GF-D8 (cell line): ENCODE measurements around the gene MED8.

Experiments
- DNase-seq: peaks from one replicate; lab custom pipeline; 2025; lab: John Stamatoyannopoulos, UW

MED8 gene

GRCh38 chr1:43389326-43390313 is at the start of gene MED8, which contains the start of gene SZT2:
TSS of gene MED8 (minus strand) at chr1:43389800. CDS start at chr1:43389764, 36 bp downstream.
TSS of gene SZT2 (plus strand) at chr1:43389899. CDS start at chr1:43389969, 70 bp downstream.
- peak; percentile 80 for DNase-seq

DNA sequence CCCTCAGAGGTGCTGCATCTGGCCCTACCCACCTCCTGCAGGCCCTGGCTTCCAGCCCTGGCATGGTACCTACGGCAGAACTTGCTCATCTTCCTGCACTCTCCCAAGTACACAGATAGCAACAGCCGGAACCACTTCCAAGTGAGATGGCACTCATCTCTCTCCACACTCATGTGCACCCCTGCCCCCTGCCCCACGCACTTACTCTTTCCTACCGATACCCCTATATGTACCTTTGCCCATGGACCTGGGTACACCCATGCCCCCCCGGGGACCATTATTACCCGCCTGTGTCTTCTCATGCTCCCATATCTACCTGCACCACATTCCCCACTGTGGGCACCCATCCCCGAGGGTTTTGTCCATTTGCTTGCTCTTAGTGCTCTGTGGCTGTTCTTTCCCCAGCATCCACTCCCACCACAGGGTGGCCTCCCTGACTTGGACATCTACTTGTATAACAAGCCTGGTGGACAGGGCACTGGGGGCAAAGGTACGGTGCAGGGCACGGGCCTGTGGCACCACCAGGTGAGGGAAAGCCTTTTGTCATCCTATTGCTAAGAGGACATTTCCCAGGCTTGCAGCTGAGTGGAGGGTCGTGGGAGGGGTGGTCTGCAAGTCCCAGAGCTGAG is 49.5 kb upstream of the MED8 start:
- no peak for DNase-seq

GRCh38 chr1:43438576-43438952 is 49.0 kb upstream of the MED8 start:
- no peak for DNase-seq

GRCh38 chr1:43438006-43438405 is 48.4 kb upstream of the MED8 start:
- DNase-seq: no peak

DNA sequence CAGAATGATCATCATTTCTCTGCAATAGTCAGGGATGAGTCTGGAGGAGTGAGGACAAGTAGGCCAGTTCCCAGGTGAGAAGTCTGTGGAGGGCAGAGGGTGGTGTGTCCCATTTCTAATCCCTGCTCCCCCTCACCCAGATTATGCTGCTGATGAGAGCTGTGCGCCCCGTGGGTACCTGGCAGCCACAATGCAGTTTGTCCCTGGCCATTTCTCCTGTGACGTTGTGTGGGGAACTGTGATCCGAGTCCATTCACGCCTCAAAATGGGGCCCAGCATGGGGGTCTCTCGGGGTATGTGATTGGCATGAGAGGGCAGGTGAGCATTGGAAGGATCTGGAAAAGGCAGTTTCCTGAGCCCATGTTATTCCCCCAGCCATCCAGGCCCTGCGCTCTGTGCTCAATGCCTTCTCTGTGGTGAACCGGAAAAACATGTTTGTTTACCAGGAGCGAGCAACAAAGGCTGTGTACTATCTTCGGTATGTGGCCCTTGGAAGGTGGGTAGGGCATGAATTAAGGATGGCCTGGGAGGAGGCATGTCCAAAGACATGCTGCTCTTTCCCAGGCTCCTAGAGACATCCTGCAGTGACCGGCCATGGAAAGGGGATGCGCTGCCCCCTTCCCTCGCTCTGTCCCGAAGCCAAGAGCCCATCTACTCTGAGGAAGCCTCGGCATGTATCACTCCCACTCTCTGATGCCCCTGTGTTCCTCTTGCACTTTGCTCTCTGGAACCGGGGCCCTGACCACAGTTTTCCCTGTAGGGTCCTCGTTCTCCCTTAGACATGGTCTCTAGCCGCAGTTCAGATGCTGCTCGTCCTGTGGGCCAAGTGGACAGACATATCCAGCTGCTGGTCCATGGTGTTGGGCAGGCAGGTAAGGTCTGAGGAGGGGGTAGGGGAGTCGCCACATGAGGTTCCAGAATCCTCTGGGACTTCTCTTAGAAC is 47.7 kb upstream of the MED8 start:
- DNase-seq: no peak

GRCh38 chr1:43436371-43436770 is 46.8 kb upstream of the MED8 start:
- no peak for DNase-seq

- no peak for DNase-seq
Observed at GRCh38 chr1:43435146-43436145, 45.8 kb upstream of the MED8 start.

- no peak for DNase-seq
Observed at GRCh38 chr1:43434256-43434655, 44.7 kb upstream of the MED8 start.

- DNase-seq: no peak
Observed at GRCh38 chr1:43432907-43433306, 43.3 kb upstream of the MED8 start.

- DNase-seq: no peak
Observed at GRCh38 chr1:43432171-43432860, 42.7 kb upstream of the MED8 start.

DNA sequence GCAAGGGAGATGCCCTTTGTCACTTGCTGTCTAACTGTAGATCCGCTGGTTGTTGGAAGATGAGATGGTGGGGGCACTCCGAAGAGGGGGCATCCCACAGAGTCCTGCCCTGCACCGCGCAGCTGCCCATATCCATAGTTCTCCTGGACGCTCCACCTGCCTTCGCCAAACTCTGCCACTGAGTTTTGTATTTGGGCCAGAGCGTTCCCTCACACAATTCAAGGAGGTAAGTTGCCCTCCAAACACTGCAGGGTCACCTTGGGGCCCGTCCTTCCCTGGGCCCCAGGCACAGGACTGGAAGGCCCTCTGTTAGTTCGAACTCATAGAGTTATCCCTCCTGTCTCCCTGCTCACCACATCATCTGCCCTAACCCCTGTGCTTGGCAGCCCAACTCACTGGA is 42.1 kb upstream of the MED8 start:
- no peak for DNase-seq

DNA sequence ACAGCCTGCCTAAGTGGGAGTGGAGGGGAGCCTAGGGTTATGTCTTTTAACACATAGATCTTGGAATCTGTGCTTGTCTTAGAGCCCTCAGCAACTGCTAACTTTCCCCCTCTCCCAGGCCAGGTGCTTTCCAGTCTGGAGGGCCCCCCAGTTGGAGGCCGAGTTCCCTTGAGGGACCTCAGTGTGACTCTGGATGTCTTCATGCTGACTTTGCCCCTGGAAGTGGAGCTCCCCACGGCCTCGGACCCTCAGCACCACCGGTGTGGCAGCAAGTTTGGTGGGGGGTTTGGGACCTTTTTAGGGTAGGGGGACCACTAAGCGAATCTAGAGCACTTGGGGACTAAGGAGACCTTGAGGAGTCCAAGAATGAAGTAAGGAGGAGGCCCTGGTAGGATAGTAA is 41.2 kb upstream of the MED8 start:
- no peak for DNase-seq

GRCh38 chr1:43427941-43428340 is 38.3 kb upstream of the MED8 start:
- DNase-seq: no peak

DNA sequence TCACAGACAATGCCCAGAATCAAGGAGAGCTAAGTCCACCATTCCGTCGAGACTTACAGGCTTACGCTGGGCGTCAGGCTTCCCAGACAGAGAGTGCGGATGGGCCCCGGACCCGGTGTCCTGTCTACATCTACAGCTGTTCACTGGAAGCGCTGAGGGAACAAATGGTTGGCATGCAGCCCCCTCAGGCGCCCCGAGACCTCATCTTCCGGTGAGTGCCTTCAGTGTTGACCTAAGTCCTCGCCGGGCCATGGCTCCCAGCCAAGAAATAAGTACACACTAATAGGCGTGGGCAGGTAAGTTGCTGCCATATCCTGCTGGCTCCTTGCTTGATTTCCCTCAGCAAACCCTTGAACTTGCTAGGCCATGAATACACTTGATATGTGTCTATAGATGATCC is 37.9 kb upstream of the MED8 start:
- DNase-seq: no peak

- DNase-seq: no peak
Observed at GRCh38 chr1:43426221-43426620, 36.6 kb upstream of the MED8 start.

DNA sequence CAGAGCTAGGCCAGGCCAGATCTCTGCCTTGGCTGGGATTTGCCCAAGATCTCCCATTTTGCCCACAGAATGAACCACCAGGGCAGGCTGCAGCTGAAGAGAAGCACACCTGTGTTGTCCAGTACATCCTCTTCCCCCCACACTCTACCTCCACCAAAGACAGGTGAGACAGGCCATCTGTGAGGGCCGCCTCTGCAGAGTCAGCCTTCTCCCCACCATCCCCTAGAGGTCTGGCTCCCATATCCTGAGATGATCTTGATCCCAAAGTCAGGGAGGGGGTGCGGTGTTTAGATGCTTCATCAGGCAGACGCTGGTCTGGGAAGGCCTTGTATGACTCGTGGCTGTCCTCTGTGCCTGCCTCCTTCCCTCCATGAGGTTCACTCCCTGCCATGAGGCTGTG is 35.4 kb upstream of the MED8 start:
- no peak for DNase-seq

DNA sequence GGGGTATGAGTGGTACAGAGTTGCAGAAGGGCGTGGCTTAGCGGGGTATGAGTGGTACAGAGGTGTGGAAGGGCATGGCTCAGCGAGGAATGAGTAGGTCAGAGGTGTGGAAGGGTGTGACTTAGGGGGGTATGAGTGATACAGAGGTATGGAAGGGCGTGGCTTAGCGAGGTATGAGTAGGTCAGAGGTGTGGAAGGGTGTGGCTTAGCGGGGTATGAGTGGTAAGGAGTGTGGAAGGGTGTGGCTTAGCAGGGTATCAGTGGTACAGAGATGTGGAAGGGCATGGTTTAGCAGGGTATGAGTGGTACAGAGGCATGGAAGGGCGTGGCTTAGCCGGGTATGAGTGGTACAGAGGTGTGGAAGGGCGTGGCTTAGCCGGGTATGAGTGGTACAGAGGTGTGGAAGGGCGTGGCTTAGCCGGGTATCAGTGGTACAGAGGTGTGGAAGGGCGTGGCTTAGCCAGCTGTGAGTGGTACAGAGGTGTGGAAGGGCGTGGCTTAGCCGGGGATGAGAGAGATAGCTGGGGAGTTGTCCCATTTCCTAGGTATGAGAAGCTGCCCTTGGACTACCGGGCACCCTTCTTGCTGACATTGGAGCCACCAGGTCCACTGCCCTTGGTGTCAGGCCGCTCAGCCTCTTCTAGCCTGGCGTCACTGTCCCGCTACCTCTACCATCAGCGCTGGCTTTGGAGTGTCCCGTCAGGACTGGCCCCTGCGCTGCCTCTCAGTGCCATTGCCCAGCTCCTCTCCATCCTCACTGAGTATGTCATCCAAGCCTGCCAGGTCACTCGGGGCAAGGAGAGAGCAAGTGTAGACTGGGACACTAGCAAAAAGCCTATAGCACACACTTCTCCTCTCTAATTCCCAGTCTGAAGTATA is 34.3 kb upstream of the MED8 start:
- DNase-seq: no peak

GRCh38 chr1:43422995-43423671 is 33.5 kb upstream of the MED8 start:
- no peak for DNase-seq
